OCI-LY3 (cell line): ENCODE measurements around the gene DTD1.

ENCODE experiments used
- CTCF ChIP-seq: fragments of 200-600, 300-600 bp; sonication (generic); IDR thresholded peaks from 2 replicates; pipeline ENCODE4 v1.5.1; 2014; ENCODE audit warnings: antibody characterized with exemption, low read length, low read depth
- EZH2phosphoT487 ChIP-seq: fragments of 200-600 bp; shearing (Covaris generic); IDR thresholded peaks from 2 replicates; pipeline ENCODE4 v1.6.1; 2018; ENCODE audit warnings: antibody characterized with exemption, mixed run types, low read depth

GRCh38 chr20:18715564-18715963 lies 127.7 kb downstream of the DTD1 start:
- no peak for TF ChIP-seq CTCF
- TF ChIP-seq EZH2phosphoT487, result no peak
